ENCODE measurements around the gene EGR1. TPM values are rescaled to one million over a fixed set of nuclear protein-coding genes. Genes with fewer than 3 reads are reported as not detected.

EGR1 gene
- total RNA-seq, 1 donor from 2014 or later: 4.8 TPM

- no peak for DNase-seq
These were observed 43.7 kb downstream of the EGR1 start for GRCh38 chr5:138508958-138509357.

GRCh38 chr5:138514021-138514420 lies 48.7 kb downstream of the EGR1 start:
- no peak for DNase-seq

GRCh38 chr5:138515556-138516245 lies 50.4 kb downstream of the EGR1 start:
- no peak for DNase-seq

GRCh38 chr5:138517437-138517836 lies 52.2 kb downstream of the EGR1 start:
- DNase-seq: no peak

Other genes starting within 250 kb of the EGR1 start
- not detected in 2 replicates for gene GFRA3, start 190.9 kb upstream of the EGR1 start, total RNA-seq
- 2.4 and 11.3 TPM in 2 replicates for gene CDC25C, start 133.7 kb upstream of the EGR1 start, total RNA-seq
- 28.6 and 34.3 TPM in 2 replicates for gene FAM53C, start 127.2 kb upstream of the EGR1 start, total RNA-seq
- 52.8 and 74.3 TPM in 2 replicates for gene KDM3B, start 112.8 kb upstream of the EGR1 start, total RNA-seq
- gene REEP2, start 26.4 kb upstream of the EGR1 start, total RNA-seq: 0.68 and 1.5 TPM in 2 replicates
- 102 and 129 TPM in 2 replicates for gene ETF1, start 77.8 kb downstream of the EGR1 start, total RNA-seq
- 239 and 281 TPM in 2 replicates for gene HSPA9, start 109.9 kb downstream of the EGR1 start, total RNA-seq

Data from dermis blood vessel endothelial cell (primary cell).